ENCODE results near the gene SLC25A13. TPM values are rescaled to one million over a fixed set of nuclear protein-coding genes. Genes with fewer than 3 reads are reported as not detected.
"Not testable (repeated sequence)": the region's sequence is repeated elsewhere in the genome, so short reads cannot be mapped to it uniquely, and the experiment has no call there.

Gene SLC25A13
- total RNA-seq, 1 experiment from 2014 or later = 102 TPM

- Histone ChIP-seq H3K27me3 (replicated peaks; ENCODE audit: control insufficient read depth, insufficient read depth, low read length) (no peaks in the 10 kb centered on the region), H3K4me3 (ENCODE audit: low read depth, low read length) (no peak overlapping the region), H3K4me1 (no peaks in the 10 kb centered on the region), H3K9me3 (0 out of 2 replicates have a peak, but pooled peaks cover 2% of the 10 kb centered on the region), H3K36me3 (ENCODE audit: control insufficient read depth, insufficient read depth, low read length) (peaks cover 4% of the 10 kb centered on the region)
- H3K27me3 Mint-ChIP-seq (ENCODE audit: insufficient read depth, unreplicated experiment) = no peaks in the 10 kb centered on the region
- no peaks in the 10 kb centered on the region for H3K4me1 Mint-ChIP-seq (ENCODE audit: low read depth, unreplicated experiment)
- DNase-seq = no peak
- peaks cover 32% of the 10 kb centered on the region for H3K36me3 Mint-ChIP-seq (ENCODE audit: insufficient read depth, unreplicated experiment)
- TF ChIP-seq CTCF (IDR thresholded peaks at IDR 0.05; ENCODE audit: insufficient read depth in 1 of 2, low read depth in 1 of 2, low read length in 1 of 2, severe bottlenecking in 1 of 2, unreplicated experiment in 1 of 2) = no peak
- no peaks in the 10 kb centered on the region for H3K9me3 Mint-ChIP-seq (ENCODE audit: unreplicated experiment)
- CTCF ChIA-PET = no interaction called here
- no peak overlapping the region for H3K27ac Mint-ChIP-seq (ENCODE audit: unreplicated experiment)
- BruUV-seq (replicated peaks) = no TSS peak
- intact Hi-C loops (cut with micrococcal nuclease; ENCODE audit: unreplicated experiment) = no loop called here
- POLR2A ChIA-PET = no interaction called here
- H3K4me3 Mint-ChIP-seq (ENCODE audit: unreplicated experiment) = no peak overlapping the region
Measured at GRCh38 chr7:96161897-96162296, 160.0 kb downstream of the SLC25A13 start.

- Histone ChIP-seq H3K27me3 (replicated peaks; ENCODE audit: control insufficient read depth, insufficient read depth, low read length) (no peaks in the 10 kb centered on the region), H3K4me3 (ENCODE audit: low read depth, low read length) (no peak overlapping the region), H3K4me1 (no peaks in the 10 kb centered on the region), H3K9me3 (no peaks in the 10 kb centered on the region), H3K36me3 (ENCODE audit: control insufficient read depth, insufficient read depth, low read length) (peaks cover 3% of the 10 kb centered on the region)
- H3K4me1 Mint-ChIP-seq (ENCODE audit: low read depth, unreplicated experiment) = peaks cover 3% of the 10 kb centered on the region
- intact Hi-C loops (cut with micrococcal nuclease; ENCODE audit: unreplicated experiment) = no loop called here
- peaks cover 28% of the 10 kb centered on the region for H3K36me3 Mint-ChIP-seq (ENCODE audit: insufficient read depth, unreplicated experiment)
- H3K27ac Mint-ChIP-seq (ENCODE audit: unreplicated experiment) = no peak overlapping the region
- DNase-seq = no peak
- ChIA-PET POLR2A (no interaction called here), CTCF (no interaction called here)
- H3K4me3 Mint-ChIP-seq (ENCODE audit: unreplicated experiment) = no peak overlapping the region
- TF ChIP-seq CTCF (IDR thresholded peaks at IDR 0.05; ENCODE audit: insufficient read depth in 1 of 2, low read depth in 1 of 2, low read length in 1 of 2, severe bottlenecking in 1 of 2, unreplicated experiment in 1 of 2) = no peak
- BruUV-seq (replicated peaks) = no TSS peak
- H3K9me3 Mint-ChIP-seq (ENCODE audit: unreplicated experiment) = no peaks in the 10 kb centered on the region
- no peaks in the 10 kb centered on the region for H3K27me3 Mint-ChIP-seq (ENCODE audit: insufficient read depth, unreplicated experiment)
Measured at GRCh38 chr7:96157856-96158255, 164.0 kb downstream of the SLC25A13 start.

GRCh38 chr7:96154506-96154905 is 167.4 kb downstream of the SLC25A13 start:
- H3K9me3 Mint-ChIP-seq (ENCODE audit: unreplicated experiment); intact Hi-C loops (cut with micrococcal nuclease; ENCODE audit: unreplicated experiment); POLR2A ChIA-PET; H3K27ac Mint-ChIP-seq (ENCODE audit: unreplicated experiment); H3K36me3 ChIP-seq (ENCODE audit: control insufficient read depth, insufficient read depth, low read length); H3K4me1 Mint-ChIP-seq (ENCODE audit: low read depth, unreplicated experiment); H3K4me1 ChIP-seq; H3K4me3 ChIP-seq (ENCODE audit: low read depth, low read length); H3K27me3 Mint-ChIP-seq (ENCODE audit: insufficient read depth, unreplicated experiment); H3K9me3 ChIP-seq; CTCF ChIA-PET; H3K4me3 Mint-ChIP-seq (ENCODE audit: unreplicated experiment); BruUV-seq (replicated peaks); H3K27me3 ChIP-seq (replicated peaks; ENCODE audit: control insufficient read depth, insufficient read depth, low read length); DNase-seq: not testable (repeated sequence)
- peaks cover 29% of the 10 kb centered on the region for H3K36me3 Mint-ChIP-seq (ENCODE audit: insufficient read depth, unreplicated experiment)

GRCh38 chr7:96152706-96153105 is 169.2 kb downstream of the SLC25A13 start:
- no peak overlapping the region for H3K4me3 Mint-ChIP-seq (ENCODE audit: unreplicated experiment)
- no peaks in the 10 kb centered on the region for H3K9me3 Mint-ChIP-seq (ENCODE audit: unreplicated experiment)
- ChIA-PET CTCF (no interaction called here), POLR2A (no interaction called here)
- Histone ChIP-seq H3K36me3 (ENCODE audit: control insufficient read depth, insufficient read depth, low read length) (peaks cover 4% of the 10 kb centered on the region), H3K4me1 (no peaks in the 10 kb centered on the region), H3K4me3 (ENCODE audit: low read depth, low read length) (no peak overlapping the region), H3K27me3 (replicated peaks; ENCODE audit: control insufficient read depth, insufficient read depth, low read length) (no peaks in the 10 kb centered on the region), H3K9me3 (no peaks in the 10 kb centered on the region)
- BruUV-seq (replicated peaks) = no TSS peak
- TF ChIP-seq CTCF (IDR thresholded peaks at IDR 0.05; ENCODE audit: insufficient read depth in 1 of 2, low read depth in 1 of 2, low read length in 1 of 2, severe bottlenecking in 1 of 2, unreplicated experiment in 1 of 2) = no peak
- no peak overlapping the region for H3K27ac Mint-ChIP-seq (ENCODE audit: unreplicated experiment)
- intact Hi-C loops (cut with micrococcal nuclease; ENCODE audit: unreplicated experiment) = no loop called here
- H3K36me3 Mint-ChIP-seq (ENCODE audit: insufficient read depth, unreplicated experiment) = peaks cover 43% of the 10 kb centered on the region
- H3K4me1 Mint-ChIP-seq (ENCODE audit: low read depth, unreplicated experiment) = peaks cover 6% of the 10 kb centered on the region
- no peak for DNase-seq
- no peaks in the 10 kb centered on the region for H3K27me3 Mint-ChIP-seq (ENCODE audit: insufficient read depth, unreplicated experiment)

All from Caco-2 (cell line).